ENCODE results near the gene SLC16A10.
A peak's percentile ranks its signal among the peaks of the same experiment; 100 is the strongest.
"Not testable (repeated sequence)": the region's sequence is repeated elsewhere in the genome, so short reads cannot be mapped to it uniquely, and the experiment has no call there.

The SLC16A10 gene

DNA sequence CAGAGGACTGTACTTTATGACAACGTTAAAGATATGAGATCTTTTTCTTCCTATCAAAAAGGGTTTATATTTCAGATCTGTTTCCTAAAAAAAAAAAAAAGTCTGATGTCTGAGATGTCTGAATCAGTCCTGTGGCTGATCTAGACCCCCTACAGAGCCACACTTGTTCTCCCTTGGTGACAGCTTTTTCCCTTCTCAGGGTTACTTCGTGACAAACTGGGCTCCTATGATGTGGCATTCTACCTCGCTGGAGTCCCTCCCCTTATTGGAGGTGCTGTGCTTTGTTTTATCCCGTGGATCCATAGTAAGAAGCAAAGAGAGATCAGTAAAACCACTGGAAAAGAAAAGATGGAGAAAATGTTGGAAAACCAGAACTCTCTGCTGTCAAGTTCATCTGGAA is 134.5 kb downstream of the SLC16A10 start:
- no peak for DNase-seq

DNA sequence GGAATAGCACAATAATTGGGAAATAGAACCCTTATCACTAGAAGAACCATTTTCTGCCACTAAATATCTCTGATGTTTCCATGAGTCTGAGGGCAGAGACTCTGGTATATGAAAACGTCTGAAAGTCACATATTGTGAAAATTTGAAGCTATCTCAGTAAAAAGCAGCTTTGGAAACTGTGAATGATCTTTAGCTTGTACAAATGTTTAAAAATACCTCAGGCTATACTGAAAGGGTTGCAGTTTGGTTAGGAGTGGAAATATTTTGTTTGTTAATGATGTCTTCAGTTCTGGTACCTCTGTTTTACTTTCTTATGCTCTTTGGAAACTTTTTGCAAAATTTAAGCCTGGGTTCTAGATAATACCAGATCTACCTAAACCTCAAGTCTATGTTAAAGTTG is 135.0 kb downstream of the SLC16A10 start:
- no peak for DNase-seq

- DNase-seq, result no peak
Observed at GRCh38 chr6:111228094-111228493, 140.8 kb downstream of the SLC16A10 start.

DNA sequence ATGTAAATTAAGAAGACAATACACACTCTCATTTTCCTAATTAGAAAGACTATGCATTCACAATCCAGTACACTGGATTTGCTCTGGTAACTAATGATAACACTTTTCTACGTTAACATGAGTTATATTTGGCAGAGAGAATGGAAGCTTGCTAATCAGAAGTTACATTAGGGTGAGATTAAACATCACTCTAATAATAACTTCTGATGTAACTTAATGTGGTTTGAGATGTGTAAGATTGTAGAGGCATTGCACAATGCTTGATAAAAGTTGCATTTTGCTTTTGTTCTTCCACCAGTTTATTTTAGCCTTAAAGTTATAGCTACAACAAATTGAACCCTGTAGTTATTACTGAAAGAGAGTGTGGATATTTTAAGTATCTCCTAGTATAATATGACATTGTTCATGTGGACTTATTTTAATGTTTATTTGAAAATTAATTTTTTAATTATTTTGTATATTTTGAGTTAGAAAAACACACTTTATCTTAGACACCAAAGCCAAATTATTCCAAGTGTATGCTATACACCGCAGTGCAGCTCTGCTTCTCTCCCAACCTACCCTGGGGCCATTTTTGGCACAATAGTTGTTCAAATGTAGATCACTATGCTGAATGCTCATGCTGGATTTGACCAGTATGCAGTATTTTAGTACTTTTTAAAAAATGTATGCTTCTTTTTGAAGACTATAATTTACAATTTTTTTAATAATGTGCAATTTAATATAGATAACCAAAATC is 143.2 kb downstream of the SLC16A10 start:
- DNase-seq, result no peak

DNA sequence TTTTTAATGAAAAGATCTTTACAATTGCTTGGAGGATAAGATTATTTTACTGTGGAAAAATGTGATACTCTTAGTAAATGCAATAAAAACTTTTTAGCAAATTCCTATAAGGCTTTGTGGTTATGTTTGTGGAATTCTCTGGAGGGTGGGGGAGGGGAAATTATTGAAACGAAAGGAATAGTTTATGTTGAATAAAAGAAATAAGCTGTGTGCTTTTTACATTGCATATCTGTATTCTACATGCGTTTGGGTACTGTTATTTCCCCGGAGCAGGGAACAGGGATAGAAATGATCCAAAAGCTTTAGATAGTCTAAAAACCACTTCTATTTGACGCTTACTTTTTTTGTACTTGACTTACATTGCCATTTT is 143.8 kb downstream of the SLC16A10 start:
- no peak for DNase-seq

- DNase-seq, result no peak
Observed at GRCh38 chr6:111237852-111238251, 150.5 kb downstream of the SLC16A10 start.

GRCh38 chr6:111238464-111239119 is 151.3 kb downstream of the SLC16A10 start:
- no peak for DNase-seq

DNA sequence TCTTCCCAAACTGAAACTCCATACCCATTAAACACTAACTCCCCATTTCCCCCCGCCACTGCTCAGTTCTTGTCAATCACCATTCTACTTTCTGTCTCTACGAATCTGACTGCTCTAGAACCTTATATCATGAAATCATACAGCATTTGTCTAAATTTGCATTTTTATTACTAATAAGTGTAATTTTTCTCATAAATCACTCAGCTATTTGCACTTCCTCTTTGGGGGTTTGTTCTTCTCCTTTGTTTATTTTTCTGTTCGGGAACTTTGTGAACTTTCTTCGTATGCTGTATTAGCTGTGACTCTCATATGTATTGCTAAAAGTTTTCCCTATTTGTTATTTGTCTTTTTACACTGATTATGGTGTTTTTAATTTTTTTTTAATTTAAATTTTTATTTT is 152.2 kb downstream of the SLC16A10 start:
- DNase-seq, result no peak

- DNase-seq, result no peak
Observed at GRCh38 chr6:111242452-111242851, 155.1 kb downstream of the SLC16A10 start.

GRCh38 chr6:111243095-111243494 is 155.8 kb downstream of the SLC16A10 start:
- no peak for DNase-seq

DNA sequence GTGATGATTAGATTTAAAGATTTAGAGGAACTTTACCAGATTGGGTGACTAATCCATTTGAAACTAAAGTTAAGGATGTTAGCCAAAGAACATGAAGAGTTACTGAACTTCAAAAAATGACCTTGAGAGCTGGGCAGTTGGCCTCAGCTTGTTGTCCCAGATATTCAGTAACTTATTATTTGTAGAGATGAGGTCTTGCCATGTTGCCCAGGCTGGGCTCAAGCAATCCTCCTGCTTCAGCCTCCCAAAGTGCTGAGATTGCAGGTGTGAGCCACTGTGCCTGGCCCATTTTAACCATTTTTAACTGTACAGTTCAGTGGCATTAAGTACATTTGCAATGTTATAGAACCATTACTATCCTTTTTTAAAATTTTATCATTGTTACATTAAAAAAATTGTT is 161.5 kb downstream of the SLC16A10 start:
- DNase-seq, result no peak

- DNase-seq, result no peak
Observed at GRCh38 chr6:111250791-111251354, 163.6 kb downstream of the SLC16A10 start.

DNA sequence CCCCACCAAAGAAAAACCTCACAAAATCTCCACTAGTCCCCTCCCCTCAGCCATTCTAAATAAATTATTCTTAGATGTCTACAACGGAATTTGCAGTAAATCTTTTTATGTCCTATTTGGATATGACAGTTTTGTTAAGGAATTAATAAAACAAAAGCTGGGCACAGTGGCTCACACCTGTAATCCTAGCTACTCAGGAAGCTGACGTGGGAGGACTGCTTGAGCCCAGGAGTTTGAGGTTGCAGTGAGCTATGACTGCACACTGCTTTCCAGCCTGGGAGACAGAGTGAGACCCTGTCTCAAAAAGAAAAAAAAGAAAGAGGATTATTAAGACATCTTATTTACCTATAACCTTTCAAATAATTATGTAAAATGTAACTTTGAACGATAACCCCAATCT is 165.4 kb downstream of the SLC16A10 start:
- DNase-seq, result no peak

- no peak for DNase-seq
Observed at GRCh38 chr6:111254004-111254778, 166.9 kb downstream of the SLC16A10 start.

DNA sequence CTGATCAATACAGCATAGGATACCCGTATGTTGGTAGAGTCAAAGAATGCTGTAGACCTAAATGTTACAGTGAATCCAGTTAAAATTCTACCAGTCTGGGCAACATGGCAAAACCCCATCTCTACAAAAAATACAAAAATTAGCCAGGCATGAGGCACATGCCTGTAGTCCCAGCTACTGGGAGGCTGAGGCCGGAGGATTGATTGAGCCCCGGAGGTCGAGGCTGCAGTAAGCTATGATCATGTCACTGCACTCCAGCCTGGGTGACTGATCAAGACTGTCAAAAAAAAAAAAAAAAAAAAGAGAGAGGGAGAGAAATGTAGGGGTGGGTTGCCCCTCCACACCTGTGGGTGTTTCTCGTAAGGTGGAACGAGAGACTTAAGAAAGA is 167.5 kb downstream of the SLC16A10 start:
- no peak for DNase-seq

GRCh38 chr6:111255838-111256237 is 168.5 kb downstream of the SLC16A10 start:
- not testable (repeated sequence) for DNase-seq

GRCh38 chr6:111256646-111257045 is 169.3 kb downstream of the SLC16A10 start:
- DNase-seq, result no peak

DNA sequence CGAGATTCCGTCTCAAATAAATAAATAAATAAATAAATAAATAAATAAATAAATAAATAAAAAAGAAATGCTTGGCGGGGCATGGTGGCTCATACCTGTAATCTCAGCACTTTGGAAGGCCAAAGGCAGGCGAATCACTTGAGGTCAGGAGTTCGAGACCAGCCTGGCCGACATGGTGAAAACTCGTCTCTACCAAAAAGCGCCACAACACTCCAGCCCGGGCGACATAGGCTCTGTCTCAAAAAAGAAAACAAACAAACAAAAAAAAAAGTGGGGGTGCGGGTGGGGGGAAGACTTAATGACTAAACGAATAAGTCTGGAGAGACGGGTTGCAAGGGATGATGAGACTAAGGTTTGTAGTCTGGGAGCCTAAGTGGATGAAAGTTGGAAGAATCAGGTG is 170.7 kb downstream of the SLC16A10 start:
- DNase-seq, result no peak

DNA sequence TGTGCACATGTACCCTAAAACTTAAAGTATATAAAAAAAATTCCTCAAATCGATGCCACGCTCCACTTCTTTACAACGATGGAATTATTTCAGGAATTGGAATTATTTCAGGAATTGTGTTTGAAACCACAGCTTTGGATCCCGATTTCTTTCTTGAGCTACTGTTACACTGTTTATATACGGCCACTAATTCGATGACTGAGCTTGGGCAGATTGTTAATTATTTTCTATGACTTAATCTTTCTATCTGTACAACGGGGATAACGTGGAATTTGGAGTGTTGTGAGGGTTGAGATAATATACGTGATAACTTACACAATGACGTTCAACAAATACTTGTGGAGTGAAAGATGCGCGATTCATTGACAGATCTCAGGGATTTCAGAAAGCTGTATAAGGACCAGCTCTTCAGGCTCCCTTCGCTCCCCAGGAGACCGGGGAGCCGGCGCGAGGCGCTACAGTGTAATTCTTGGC is 171.3 kb downstream of the SLC16A10 start:
- no peak for DNase-seq

DNA sequence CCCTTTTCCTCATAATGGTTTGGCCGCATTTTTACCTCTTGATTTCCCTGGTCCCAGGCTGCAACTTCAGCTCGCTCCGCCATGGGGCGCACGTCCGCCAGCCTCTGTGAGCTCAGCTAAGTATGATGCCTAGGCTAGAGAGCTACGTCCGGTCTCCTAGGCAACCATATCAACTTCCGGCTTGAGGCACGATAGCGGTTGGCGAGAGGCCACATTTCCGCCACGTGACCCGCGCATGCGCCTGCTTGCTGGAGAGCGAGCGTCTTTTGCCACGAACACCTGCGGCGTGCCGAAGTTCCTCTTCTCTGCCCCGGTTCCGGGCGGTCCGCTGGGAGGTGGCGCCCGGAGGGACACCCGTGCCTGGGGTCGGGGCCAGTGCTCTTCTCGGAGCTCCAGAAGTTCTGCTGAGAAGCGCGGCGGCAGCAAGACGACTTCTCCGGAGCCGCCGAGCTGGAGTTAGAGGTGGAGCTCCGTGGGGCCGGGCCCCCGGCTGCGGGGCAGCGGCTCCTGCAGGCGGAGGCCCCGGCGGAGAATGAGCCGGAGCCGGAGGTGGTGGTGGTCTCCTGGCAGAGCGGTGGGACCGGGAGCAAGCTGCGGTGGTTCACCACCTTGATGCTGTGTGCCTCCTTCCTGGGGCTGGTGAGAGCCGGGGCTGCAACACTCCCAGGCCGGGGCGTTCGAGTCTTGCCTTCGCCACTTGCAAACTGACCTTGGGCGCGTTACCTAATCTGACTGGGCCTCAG is 172.0 kb downstream of the SLC16A10 start:
- peak; percentile 99 for DNase-seq

- DNase-seq, result no peak
Observed at GRCh38 chr6:111260570-111261298, 173.4 kb downstream of the SLC16A10 start.

GRCh38 chr6:111263837-111264236 is 176.5 kb downstream of the SLC16A10 start:
- no peak for DNase-seq
